Gastrocnemius medialis (tissue), 4 donors: ENCODE measurements around the gene TSEN2. TPM values are rescaled to one million over a fixed set of nuclear protein-coding genes. Genes with fewer than 3 reads are reported as not detected.

Experiments
- ATAC-seq, 2 donors: fragments of 150-250 bp; one replicate each; pipeline ENCODE4 v1.9.1; 2016
- DNase-seq, 2 donors: peaks; one replicate each; pipeline ENCODE4 v3.0.0-alpha.2; 2019
- H3K27ac ChIP-seq, 4 donors: fragments of 200-600 bp; sonication (generic); 1 replicate in 1 of 4; 2 replicates in 3 of 4; pipeline ENCODE4 v1.5.1; 2016 to 2018; ENCODE audit warnings: mild to moderate bottlenecking in 2 of 4, moderate library complexity in 1 of 4
- H3K27me3 ChIP-seq, 3 donors: fragments of 200-600 bp; sonication (generic) in 2 of 3; 1 replicate in 1 of 3; 2 replicates in 2 of 3; pipeline versions ENCODE4 v1.5.1 to v1.6.0; 2016 to 2019; ENCODE audit warnings: mild to moderate bottlenecking in 1 of 3, moderate library complexity in 1 of 3
- H3K36me3 ChIP-seq, 2 donors: fragments of 200-600 bp; sonication (generic) in 1 of 2; one replicate each; pipeline ENCODE4 v1.5.1; 2017 to 2018
- H3K4me1 ChIP-seq, 2 donors: fragments of 200-600 bp; sonication (generic) in 1 of 2; one replicate each; pipeline ENCODE4 v1.5.1; 2016 to 2017; ENCODE audit warnings: mild to moderate bottlenecking in 2 of 2
- H3K4me3 ChIP-seq, 4 donors: fragments of 200-600 bp; sonication (generic) in 3 of 4; 1 replicate in 1 of 4; 2 replicates in 3 of 4; pipeline ENCODE4 v1.5.1; 2016 to 2019; ENCODE audit warnings: mild to moderate bottlenecking in 2 of 4
- H3K9me3 ChIP-seq, 3 donors: fragments of 200-600 bp; sonication (generic) in 2 of 3; 1 replicate in 1 of 3; 2 replicates in 2 of 3; pipeline ENCODE4 v1.5.1; 2016 to 2019
- CTCF ChIP-seq, 5 experiments: fragments of 450-650 bp in 3 of 5; fragments of 200-600 bp in 2 of 5; sonication (generic) in 2 of 5; IDR thresholded peaks in 4 of 5; conservative IDR thresholded peaks in 1 of 5; 1 replicate in 4 of 5; 2 replicates in 1 of 5; pipeline ENCODE4 v1.5.1; 2016 to 2019; ENCODE audit warnings: antibody characterized with exemption in 5 of 5, mild to moderate bottlenecking in 3 of 5, moderate library complexity in 3 of 5
- POLR2A ChIP-seq, 2 donors: fragments of 450-650 bp; IDR thresholded peaks; one replicate each; pipeline ENCODE4 v1.6.1; 2017; ENCODE audit warnings: antibody characterized with exemption in 2 of 2, mild to moderate bottlenecking in 2 of 2, moderate library complexity in 2 of 2
- in situ Hi-C, 4 donors: fragments of 200-750 bp; cut with MboI; loops; one replicate each; pipeline versions ENCODE4 v1.15.0 to v1.8.0; 2017; ENCODE audit warnings: low sequenced_read_pairs in 4 of 4
- intact Hi-C: fragments of 100-400 bp; cut with DNase I; formaldehyde crosslinking; loops from one replicate; pipeline ENCODE4 v1.15.1; 2023; ENCODE audit warnings: low total_unique reads
- total RNA-seq, 4 donors: library from RNA; depleted of rRNA; stranded (reverse); fragments of >200 nt; gene quantifications; one replicate each; pipeline versions ENCODE4 v1.1.0 to v1.2.3, GENCODE V29; 2016

Gene TSEN2
- total RNA-seq, 4 donors from 2014 or later, result 10.7 to 19.5 (median 12.0) TPM

GRCh38 chr3:12515631-12516030, 31.4 kb downstream of the TSEN2 start:
- ATAC-seq (no peak), DNase-seq (no peak)
- no peak overlapping the region for H3K4me3 ChIP-seq
- H3K27ac ChIP-seq, result no peak overlapping the region
- in situ Hi-C loops (no loop called here), intact Hi-C loops (no loop called here)
- TF ChIP-seq CTCF (IDR thresholded peaks at IDR 0.05 in 4 of 5, conservative IDR thresholded peaks at IDR 0.05 in 1 of 5) (no peak), POLR2A (IDR thresholded peaks at IDR 0.05) (no peak)
- no peaks in the 10 kb centered on the region for H3K27me3 ChIP-seq
- H3K9me3 ChIP-seq, result no peaks in the 10 kb centered on the region
- H3K36me3 ChIP-seq, result no peaks in the 10 kb centered on the region
- H3K4me1 ChIP-seq, result peaks cover 10 to 19% of the 10 kb centered on the region in 2 donors

- intact Hi-C loops (no loop called here), in situ Hi-C loops (no loop called here)
- H3K4me3 ChIP-seq, result no peak overlapping the region
- H3K27ac ChIP-seq, result no peak overlapping the region
- H3K27me3 ChIP-seq, result no peaks in the 10 kb centered on the region
- no peak for ATAC-seq
- DNase-seq, result no peak
- peaks cover 10 to 19% of the 10 kb centered on the region in 2 donors for H3K4me1 ChIP-seq
- H3K9me3 ChIP-seq, result no peaks in the 10 kb centered on the region
- H3K36me3 ChIP-seq, result no peaks in the 10 kb centered on the region
- TF ChIP-seq POLR2A (IDR thresholded peaks at IDR 0.05), result no peak
- TF ChIP-seq CTCF (IDR thresholded peaks at IDR 0.05 in 4 of 5, conservative IDR thresholded peaks at IDR 0.05 in 1 of 5), result no peak
Measured at GRCh38 chr3:12516873-12517272, 32.6 kb downstream of the TSEN2 start.

- in situ Hi-C loops (no loop called here), intact Hi-C loops (no loop called here)
- H3K4me1 ChIP-seq, result peaks cover 23 to 32% of the 10 kb centered on the region in 2 donors
- no peak overlapping the region for H3K4me3 ChIP-seq
- no peaks in the 10 kb centered on the region for H3K36me3 ChIP-seq
- H3K27ac ChIP-seq, result no peak overlapping the region
- no peaks in the 10 kb centered on the region for H3K27me3 ChIP-seq
- no peak for ATAC-seq
- TF ChIP-seq CTCF (IDR thresholded peaks at IDR 0.05 in 4 of 5, conservative IDR thresholded peaks at IDR 0.05 in 1 of 5) (no peak), POLR2A (IDR thresholded peaks at IDR 0.05) (no peak)
- no peaks in the 10 kb centered on the region for H3K9me3 ChIP-seq
- no peak for DNase-seq
Measured at GRCh38 chr3:12518261-12519028, 34.2 kb downstream of the TSEN2 start.

- no peak for TF ChIP-seq CTCF (IDR thresholded peaks at IDR 0.05 in 4 of 5, conservative IDR thresholded peaks at IDR 0.05 in 1 of 5)
- TF ChIP-seq POLR2A (IDR thresholded peaks at IDR 0.05), result no peak
- H3K36me3 ChIP-seq, result peaks cover 0 to 2% of the 10 kb centered on the region in 2 donors
- peaks cover 13 to 17% of the 10 kb centered on the region in 2 donors for H3K4me1 ChIP-seq
- no peaks in the 10 kb centered on the region for H3K9me3 ChIP-seq
- no peaks in the 10 kb centered on the region for H3K27me3 ChIP-seq
- no peak overlapping the region for H3K4me3 ChIP-seq
- ATAC-seq (no peak), DNase-seq (no peak)
- in situ Hi-C loops, result no loop called here
- intact Hi-C loops, result no loop called here
- no peak overlapping the region for H3K27ac ChIP-seq
Measured at GRCh38 chr3:12521010-12521409, 36.7 kb downstream of the TSEN2 start.
